VCaP (cell line): Measurements from ENCODE around the gene ZBTB11.
"Not testable (repeated sequence)": the region's sequence is repeated elsewhere in the genome, so short reads cannot be mapped to it uniquely, and the experiment has no call there.

ENCODE experiments used
- H3K27ac ChIP-seq: fragments of 450-650 bp; 2 replicates; pipeline ENCODE4 v1.5.1; 2017
- CTCF ChIP-seq: fragments of 450-650 bp; conservative IDR thresholded peaks from 2 replicates; pipeline ENCODE4 v1.5.1; 2017; ENCODE audit warnings: mild to moderate bottlenecking, moderate library complexity

Gene ZBTB11

DNA sequence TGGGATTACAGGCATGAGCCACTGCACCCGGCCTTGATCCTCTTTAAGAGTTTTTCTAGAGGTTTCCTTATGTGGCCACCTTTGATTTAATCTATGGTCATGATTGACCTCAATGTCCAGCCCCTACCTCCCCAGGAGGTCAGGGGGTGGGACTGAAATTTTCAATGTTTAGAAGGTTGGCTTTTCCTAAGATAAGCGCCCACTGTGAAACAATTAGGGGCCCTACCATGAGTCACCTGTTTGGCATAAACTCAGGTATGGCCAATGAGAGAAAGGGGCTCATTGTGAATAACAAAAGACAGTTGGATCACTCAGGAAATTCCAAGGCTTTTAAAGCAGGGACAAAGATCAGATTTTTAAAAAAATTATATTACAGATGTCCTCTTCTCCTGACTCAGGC is 51.1 kb downstream of the ZBTB11 start:
- TF ChIP-seq CTCF: no peak
- H3K27ac ChIP-seq: no peak overlapping the region

DNA sequence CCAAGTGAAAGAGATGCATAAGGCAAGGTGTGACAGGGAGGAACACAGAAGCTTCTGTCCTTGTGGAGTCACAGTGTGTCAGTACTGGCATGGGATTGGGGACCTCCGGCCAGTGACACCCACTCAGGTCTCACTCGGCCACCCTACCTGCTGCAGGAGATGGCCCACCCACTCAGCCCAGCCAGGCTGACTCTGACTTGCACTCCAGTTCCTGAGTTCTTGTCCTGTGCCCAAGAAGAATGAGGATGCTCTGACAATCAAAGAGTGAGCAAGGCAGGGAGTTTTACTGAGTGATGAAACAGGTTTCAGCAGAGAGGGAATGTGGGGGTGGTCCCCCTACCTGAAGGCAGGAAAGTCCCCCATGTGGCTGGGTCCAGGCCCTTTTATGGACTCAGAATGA is 52.1 kb downstream of the ZBTB11 start:
- TF ChIP-seq CTCF: no peak
- H3K27ac ChIP-seq: no peak overlapping the region

DNA sequence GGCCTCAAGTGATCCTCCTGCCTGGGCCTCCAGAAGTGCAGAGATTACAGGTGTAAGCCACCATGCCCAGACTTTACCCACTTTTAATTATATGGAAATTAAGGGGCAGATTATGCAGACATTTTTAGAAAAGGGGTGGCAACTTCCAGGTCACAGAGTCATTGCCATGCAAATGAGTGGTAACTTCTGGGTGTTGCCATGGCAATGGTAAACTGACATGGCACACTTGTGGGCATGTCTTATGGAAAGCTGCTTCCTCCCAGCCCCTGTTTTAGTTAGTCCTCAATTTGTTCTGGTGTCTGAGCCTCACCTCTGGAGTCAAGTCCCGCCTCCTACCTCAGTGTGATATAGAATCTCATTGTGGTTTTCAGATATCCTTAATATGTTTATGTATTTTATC is 53.3 kb downstream of the ZBTB11 start:
- TF ChIP-seq CTCF: no peak

DNA sequence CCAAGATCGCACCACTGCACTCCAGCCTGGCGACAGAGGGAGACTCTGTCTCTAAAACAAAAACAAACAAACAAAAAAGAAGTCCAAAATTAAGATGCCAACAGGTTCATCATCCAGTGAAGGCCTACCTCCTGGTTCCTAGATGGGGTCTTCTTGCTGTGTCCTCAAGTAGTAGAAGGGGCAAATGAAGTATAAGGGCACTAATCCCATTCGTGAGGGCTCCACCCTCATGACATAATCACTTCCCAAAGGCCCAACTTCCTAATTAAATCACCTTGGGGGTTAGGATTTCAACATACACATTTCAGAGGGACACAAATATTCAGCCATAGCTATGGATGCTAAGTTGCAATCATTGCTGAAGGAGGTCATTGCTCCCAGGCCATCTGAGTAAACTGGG is 57.2 kb downstream of the ZBTB11 start:
- H3K27ac ChIP-seq: no peak overlapping the region
- no peak for TF ChIP-seq CTCF

More for the DNA sequence above, 53.3 kb downstream of the ZBTB11 start:
- no peak overlapping the region for H3K27ac ChIP-seq

DNA sequence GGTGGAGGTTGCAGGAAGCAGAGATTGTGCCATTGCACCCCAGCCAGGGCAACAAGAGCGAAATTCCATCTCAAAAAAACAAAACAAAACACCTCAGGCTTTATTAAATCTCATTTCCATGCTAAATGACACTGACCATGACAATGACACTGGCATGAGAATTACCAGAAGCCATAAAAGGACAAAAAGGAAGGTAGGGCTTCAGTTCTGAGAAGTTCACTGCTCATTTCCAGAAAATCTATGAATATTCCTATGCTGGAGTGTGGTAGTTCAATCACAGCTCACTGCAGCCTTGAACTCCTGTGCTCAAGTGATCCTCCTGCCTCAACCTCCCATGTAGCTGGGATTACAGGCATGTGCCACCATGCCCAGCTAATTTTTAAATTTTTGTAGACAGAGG is 58.2 kb downstream of the ZBTB11 start:
- TF ChIP-seq CTCF: no peak
- H3K27ac ChIP-seq: no peak overlapping the region

DNA sequence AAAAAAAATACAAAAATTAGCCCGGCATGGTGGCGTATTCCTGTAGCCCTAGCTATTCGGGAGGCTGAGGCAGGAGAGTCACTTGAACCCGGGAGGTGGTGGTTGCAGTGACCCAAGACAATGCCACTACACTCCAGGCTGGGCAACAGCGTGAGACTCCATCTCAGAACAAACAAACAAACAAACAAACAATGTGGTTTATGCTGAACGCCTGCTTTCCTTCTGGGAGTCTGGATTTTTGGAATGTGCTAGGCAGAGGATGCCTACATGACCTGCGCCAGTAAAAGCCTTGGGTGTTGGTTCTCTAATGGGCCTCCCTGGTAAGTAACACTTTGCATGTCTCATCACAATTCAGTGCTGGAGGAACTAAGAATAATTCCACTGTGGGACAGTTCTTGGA is 59.5 kb downstream of the ZBTB11 start:
- no peak for TF ChIP-seq CTCF
- no peak overlapping the region for H3K27ac ChIP-seq

DNA sequence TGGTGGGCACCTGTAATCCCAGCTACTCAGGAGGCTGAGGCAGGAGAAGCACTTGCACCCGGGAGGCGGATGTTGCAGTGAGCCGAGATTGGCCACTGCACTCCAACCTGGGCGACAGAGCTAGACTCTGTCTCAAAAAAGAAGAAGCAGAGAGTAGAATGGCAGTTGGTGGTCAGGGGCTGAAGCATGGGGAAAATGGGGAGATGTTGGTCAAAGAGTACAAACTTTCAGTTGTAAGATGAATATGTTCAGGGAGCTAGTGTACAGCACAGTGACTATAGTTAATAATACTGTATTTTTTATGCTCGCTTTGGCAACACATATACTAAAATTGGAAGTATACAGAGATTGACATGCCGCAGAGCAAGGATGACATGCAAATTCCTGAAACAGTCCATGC is 61.4 kb downstream of the ZBTB11 start:
- no peak overlapping the region for H3K27ac ChIP-seq

DNA sequence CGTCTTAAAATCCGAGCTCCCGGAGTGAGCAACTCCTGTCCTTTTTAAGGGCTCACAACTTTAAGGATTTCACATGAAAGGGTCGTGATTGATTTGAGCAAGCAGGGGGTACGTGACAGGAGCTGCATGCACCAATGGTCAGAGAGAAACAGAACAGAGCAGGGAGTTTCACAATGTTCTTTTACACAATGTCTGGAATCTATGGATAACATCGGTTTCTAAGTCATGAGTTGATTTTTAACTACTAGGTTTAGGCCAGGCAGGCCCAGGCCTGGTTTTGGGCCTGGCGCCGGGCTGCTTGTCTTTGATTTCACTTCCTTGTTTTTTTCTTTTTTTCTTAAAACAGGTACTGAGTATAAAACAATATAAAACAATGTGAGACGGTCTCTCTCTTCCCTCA is 63.9 kb downstream of the ZBTB11 start:
- H3K27ac ChIP-seq: not testable (repeated sequence)

More for the DNA sequence above, 61.4 kb downstream of the ZBTB11 start:
- no peak for TF ChIP-seq CTCF
